GM23248 (cell line): Measurements from ENCODE around the gene RPS27.

ENCODE experiments used
- EZH2 ChIP-seq: fragments of 200-600 bp; sonication (generic); IDR thresholded peaks from 2 replicates; pipeline ENCODE4 v1.6.1; 2018; ENCODE audit warnings: antibody characterized with exemption, mild to moderate bottlenecking; ENCODE audit not compliant: insufficient read depth, poor library complexity, severe bottlenecking
- EZH2phosphoT487 ChIP-seq: fragments of 200-600 bp; sonication (generic); IDR thresholded peaks from 2 replicates; pipeline ENCODE4 v1.6.1; 2018; ENCODE audit warnings: antibody characterized with exemption, moderate library complexity, mild to moderate bottlenecking, low read depth; ENCODE audit not compliant: insufficient read depth

DNA sequence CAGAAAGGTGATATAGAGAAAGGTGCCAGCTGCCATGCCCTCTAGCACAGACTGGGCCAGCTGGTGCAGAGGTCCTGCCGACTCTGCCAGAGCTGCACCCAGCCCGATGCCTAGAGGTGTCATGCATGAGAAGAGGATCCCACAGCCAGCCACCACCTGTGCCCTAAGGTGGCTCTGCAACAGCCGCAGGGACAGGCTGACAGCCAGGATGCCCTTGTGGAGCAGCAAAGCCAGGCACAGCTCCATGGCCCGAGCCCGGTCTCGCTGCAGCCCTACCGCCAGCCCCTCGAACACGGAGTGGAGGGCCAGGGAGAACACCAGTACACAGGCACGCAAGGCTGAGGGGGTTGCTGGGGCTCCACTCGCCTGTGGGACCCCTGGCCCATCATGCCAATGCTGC is 30.4 kb upstream of the RPS27 start:
- no peak for TF ChIP-seq EZH2
- no peak for TF ChIP-seq EZH2phosphoT487
